Type B pancreatic cell (in vitro differentiated cells): ENCODE data around the gene STXBP6. TPM values are rescaled to one million over a fixed set of nuclear protein-coding genes. Genes with fewer than 3 reads are reported as not detected.

Experiments
- DNase-seq: peaks from one replicate; pipeline ENCODE4 v3.0.0; 2021; ENCODE audit warnings: mixed read lengths; ENCODE audit not compliant: unreplicated experiment; ENCODE audit errors: extremely low spot score
- H3K27ac Mint-ChIP-seq: 2 replicates; pipeline ENCODE4 v1.8.0; 2021; ENCODE audit warnings: mild to moderate bottlenecking, mixed read lengths
- H3K27me3 Mint-ChIP-seq: 2 replicates; pipeline ENCODE4 v1.8.0; 2021; ENCODE audit warnings: mixed read lengths
- H3K36me3 Mint-ChIP-seq: 2 replicates; pipeline ENCODE4 v1.8.0; 2021; ENCODE audit warnings: mixed read lengths
- H3K4me1 Mint-ChIP-seq: one replicate; pipeline ENCODE4 v1.8.0; 2021; ENCODE audit warnings: mixed read lengths; ENCODE audit not compliant: unreplicated experiment
- H3K4me3 Mint-ChIP-seq: 2 replicates; pipeline ENCODE4 v1.8.0; 2021; ENCODE audit warnings: mild to moderate bottlenecking, mixed read lengths
- H3K9me3 Mint-ChIP-seq: 2 replicates; pipeline ENCODE4 v1.8.0; 2021; ENCODE audit warnings: mixed read lengths
- total RNA-seq: library from RNA; stranded (reverse); gene quantifications from 2 replicates; pipeline ENCODE4 v1.2.1, GENCODE V29; 2021; ENCODE audit warnings: low replicate concordance
- TF ChIP-seq, protein P1 (sequence below): fragments of 200-600 bp; sonication (generic); conservative IDR thresholded peaks from 2 replicates; pipeline ENCODE4 v1.5.0; 2021; ENCODE audit warnings: antibody characterized with exemption, mild to moderate bottlenecking

The STXBP6 gene
- total RNA-seq, 1 donor from 2014 or later: 17.0 TPM

DNA sequence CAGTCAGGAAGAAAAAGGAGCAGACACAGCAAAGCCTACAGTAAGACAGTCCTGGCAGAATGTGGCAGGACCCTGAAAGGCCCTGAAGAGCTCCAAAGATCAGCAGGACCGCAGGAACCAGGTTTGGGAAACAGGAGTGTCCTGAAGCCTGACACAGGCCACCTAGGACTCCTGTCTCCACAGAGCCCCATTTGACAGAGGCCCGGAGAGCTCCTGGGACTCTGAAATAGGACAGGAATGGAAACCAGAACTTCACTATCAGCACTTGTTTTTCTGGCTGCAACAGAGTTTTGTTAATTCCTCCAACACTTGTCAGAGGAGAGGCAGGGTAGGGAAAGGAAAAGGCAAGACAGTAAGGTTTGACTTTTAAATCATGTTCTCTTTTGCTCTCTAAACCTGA is 12.9 kb downstream of the STXBP6 start:
- Mint-ChIP-seq H3K27me3 (no peaks in the 10 kb centered on the region), H3K4me3 (no peak overlapping the region), H3K9me3 (peaks cover 5% of the 10 kb centered on the region), H3K36me3 (no peaks in the 10 kb centered on the region), H3K27ac (peak overlapping the region; percentile 64), H3K4me1 (peaks cover 6% of the 10 kb centered on the region)
- TF ChIP-seq, protein P1, sequence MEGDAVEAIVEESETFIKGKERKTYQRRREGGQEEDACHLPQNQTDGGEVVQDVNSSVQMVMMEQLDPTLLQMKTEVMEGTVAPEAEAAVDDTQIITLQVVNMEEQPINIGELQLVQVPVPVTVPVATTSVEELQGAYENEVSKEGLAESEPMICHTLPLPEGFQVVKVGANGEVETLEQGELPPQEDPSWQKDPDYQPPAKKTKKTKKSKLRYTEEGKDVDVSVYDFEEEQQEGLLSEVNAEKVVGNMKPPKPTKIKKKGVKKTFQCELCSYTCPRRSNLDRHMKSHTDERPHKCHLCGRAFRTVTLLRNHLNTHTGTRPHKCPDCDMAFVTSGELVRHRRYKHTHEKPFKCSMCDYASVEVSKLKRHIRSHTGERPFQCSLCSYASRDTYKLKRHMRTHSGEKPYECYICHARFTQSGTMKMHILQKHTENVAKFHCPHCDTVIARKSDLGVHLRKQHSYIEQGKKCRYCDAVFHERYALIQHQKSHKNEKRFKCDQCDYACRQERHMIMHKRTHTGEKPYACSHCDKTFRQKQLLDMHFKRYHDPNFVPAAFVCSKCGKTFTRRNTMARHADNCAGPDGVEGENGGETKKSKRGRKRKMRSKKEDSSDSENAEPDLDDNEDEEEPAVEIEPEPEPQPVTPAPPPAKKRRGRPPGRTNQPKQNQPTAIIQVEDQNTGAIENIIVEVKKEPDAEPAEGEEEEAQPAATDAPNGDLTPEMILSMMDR: no peak
- DNase-seq: no peak

DNA sequence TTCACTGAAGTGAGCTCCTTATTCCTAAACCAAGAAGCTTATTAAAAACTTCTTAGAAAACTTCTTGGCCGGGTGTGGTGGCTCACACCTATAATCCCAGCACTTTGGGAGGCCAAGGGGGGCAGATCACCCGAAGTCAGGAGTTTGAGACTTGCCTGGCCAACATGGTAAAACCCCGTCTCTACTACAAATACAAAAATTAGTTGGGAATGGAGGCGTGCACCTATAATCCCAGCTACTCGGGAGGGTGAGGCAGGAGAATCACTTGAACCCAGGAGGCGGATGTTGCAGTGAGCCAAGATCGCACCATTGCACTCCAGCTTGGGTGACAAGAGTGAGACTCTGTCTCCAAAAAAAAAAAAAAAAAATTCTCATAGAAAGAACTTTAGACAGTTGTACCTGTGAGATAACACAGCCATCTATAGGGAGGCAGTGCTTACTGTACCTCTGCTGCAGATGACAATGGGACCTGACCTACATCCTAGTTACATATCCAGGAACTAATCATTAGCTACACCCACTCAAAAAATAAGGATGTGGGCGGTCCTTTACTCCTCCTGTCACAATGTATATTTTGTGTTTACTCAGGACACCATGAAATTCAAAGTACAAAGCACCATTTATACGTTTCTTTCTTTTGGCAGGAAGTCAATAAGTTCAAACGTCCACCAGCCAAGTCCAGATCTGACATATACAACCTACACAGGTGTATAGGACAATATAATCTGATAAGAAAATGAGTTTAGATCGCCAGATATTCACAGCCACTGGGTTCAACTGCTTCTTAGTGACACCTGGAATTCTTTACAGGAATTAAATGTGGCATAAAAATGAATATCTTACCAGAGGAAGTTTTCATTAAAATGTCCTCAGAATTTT is 14.9 kb downstream of the STXBP6 start:
- TF ChIP-seq, protein P1: no peak
- Mint-ChIP-seq H3K4me3 (no peak overlapping the region), H3K4me1 (no peaks in the 10 kb centered on the region), H3K36me3 (no peaks in the 10 kb centered on the region), H3K27ac (no peak overlapping the region), H3K27me3 (no peaks in the 10 kb centered on the region), H3K9me3 (peaks cover 5% of the 10 kb centered on the region)
- no peak for DNase-seq

DNA sequence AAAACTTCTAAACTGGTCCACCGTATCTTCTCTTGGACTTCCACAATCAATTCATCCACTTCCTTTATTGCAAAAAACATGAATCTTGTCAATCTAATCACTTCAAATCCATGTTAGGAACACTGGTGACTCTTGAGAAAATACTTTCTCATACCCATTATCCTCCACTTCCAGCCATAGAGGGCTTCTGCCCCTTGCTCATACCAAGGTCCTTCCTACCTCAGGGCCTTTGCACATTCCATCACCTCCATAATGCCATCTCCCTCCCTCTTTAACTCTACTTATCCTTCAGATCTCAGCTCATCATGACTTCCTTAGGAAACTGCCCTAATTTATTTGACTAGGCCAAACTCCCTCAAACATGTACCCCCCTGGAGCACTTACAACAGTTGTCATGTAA is 16.6 kb downstream of the STXBP6 start:
- no peak overlapping the region for H3K4me3 Mint-ChIP-seq
- H3K9me3 Mint-ChIP-seq: peaks cover 5% of the 10 kb centered on the region
- TF ChIP-seq, protein P1: no peak
- H3K36me3 Mint-ChIP-seq: no peaks in the 10 kb centered on the region
- H3K27ac Mint-ChIP-seq: no peak overlapping the region
- H3K4me1 Mint-ChIP-seq: no peaks in the 10 kb centered on the region
- no peaks in the 10 kb centered on the region for H3K27me3 Mint-ChIP-seq
- DNase-seq: no peak

DNA sequence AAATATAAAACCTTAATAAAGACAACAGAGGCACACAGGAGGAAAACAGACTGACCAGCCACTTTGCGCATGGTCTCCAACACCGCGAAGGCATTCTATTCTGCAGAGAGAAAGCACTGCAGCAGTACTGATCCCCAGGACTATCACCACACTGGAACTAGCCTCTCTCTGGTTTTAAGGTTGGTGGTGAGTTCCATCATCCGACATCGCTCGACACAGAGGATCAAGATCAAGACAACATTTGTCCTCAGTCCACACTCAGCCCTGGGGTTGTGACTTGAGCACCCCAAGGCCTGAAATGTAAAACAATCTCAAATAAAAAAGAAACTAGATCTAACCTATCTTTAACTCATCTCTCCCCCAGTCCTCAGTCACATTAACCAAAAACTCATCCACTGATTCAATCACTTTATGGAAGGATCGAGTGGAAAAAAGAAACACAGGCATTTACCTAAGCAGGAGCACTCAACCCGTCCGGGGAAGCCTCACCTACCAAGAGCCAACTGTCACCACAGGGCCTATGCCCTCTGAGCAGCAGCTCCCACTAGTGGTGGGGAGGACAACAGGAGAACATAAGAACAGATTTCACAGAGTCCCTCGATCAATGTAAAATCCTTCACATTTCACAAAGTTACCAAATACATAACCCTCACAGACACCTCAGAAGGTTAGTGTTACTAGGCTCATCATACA is 17.7 kb downstream of the STXBP6 start:
- Mint-ChIP-seq H3K27me3 (no peaks in the 10 kb centered on the region), H3K27ac (no peak overlapping the region), H3K36me3 (no peaks in the 10 kb centered on the region), H3K4me1 (no peaks in the 10 kb centered on the region), H3K4me3 (no peak overlapping the region), H3K9me3 (no peaks in the 10 kb centered on the region)
- DNase-seq: no peak
- TF ChIP-seq, protein P1: peak; percentile 18

DNA sequence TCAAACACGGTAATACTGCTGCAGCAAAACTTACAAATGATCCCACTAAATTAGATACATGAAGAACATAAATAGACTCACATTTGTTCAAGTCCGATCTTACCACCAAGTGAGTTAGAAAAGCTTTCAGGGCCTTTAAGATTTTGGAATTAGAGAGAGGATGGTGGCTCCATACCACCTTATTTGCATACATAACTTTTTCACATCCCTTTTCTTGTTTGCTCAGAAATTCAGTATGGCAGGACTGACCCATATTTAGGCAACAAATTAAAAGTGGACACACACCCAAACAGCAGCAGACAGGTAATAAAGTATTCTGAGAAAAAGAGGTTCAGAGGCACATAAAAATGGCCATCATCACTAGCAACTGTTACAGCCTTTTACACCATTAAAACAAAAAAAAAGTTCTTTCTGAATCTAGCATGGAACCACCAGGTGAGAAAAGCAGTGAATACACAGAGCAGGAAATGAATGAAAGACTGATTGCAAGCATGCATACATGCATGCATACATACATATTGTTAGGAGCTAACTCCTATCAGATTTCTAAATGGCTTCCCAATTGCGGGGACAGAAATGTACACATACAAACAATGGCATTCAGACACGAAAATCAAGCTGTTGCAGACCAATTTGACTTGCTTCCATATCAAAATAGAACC is 23.3 kb downstream of the STXBP6 start:
- no peaks in the 10 kb centered on the region for H3K36me3 Mint-ChIP-seq
- no peaks in the 10 kb centered on the region for H3K4me1 Mint-ChIP-seq
- DNase-seq: no peak
- TF ChIP-seq, protein P1: no peak
- H3K4me3 Mint-ChIP-seq: no peak overlapping the region
- no peaks in the 10 kb centered on the region for H3K9me3 Mint-ChIP-seq
- H3K27ac Mint-ChIP-seq: no peak overlapping the region
- H3K27me3 Mint-ChIP-seq: no peaks in the 10 kb centered on the region
